Measurements from ENCODE around the gene CCDC71.

CCDC71 gene

GRCh38 chr3:49172551-49173041 is 6.5 kb upstream of the CCDC71 start:
- H4K20me1 ChIP-seq (ENCODE audit: insufficient read depth): no peaks in the 10 kb centered on the region
- H3K27ac ChIP-seq: no peak overlapping the region
- H2AFZ ChIP-seq (ENCODE audit: low read depth): no peak overlapping the region
- H3K27me3 ChIP-seq (ENCODE audit: insufficient read depth, low read depth): no peaks in the 10 kb centered on the region
- H3K79me2 ChIP-seq (ENCODE audit: insufficient read depth, low read depth): no peaks in the 10 kb centered on the region
- H3K36me3 ChIP-seq (ENCODE audit: insufficient read depth): no peaks in the 10 kb centered on the region
- no peak for TF ChIP-seq CTCF (conservative IDR thresholded peaks at IDR 0.05; ENCODE audit: low read depth, low read length)
- no peak overlapping the region for H3K4me3 ChIP-seq (IDR thresholded peaks at IDR 0.05; ENCODE audit: insufficient read depth, low read depth, low read length)
- H3K9ac ChIP-seq: no peak overlapping the region
- H3K4me1 ChIP-seq (ENCODE audit: low read depth, poor library complexity, severe bottlenecking): no peaks in the 10 kb centered on the region
- H3K4me2 ChIP-seq: no peak overlapping the region

- no peaks in the 10 kb centered on the region for H4K20me1 ChIP-seq (ENCODE audit: insufficient read depth)
- H3K4me2 ChIP-seq: peak overlapping the region; percentile 57; the same call in 1 of the 2 replicates
- H3K79me2 ChIP-seq (ENCODE audit: insufficient read depth, low read depth): no peaks in the 10 kb centered on the region
- peak overlapping the region; percentile 69; the same call in 1 of the 2 replicates for H2AFZ ChIP-seq (ENCODE audit: low read depth)
- no peaks in the 10 kb centered on the region for H3K36me3 ChIP-seq (ENCODE audit: insufficient read depth)
- H3K9ac ChIP-seq: no peak overlapping the region
- H3K27me3 ChIP-seq (ENCODE audit: insufficient read depth, low read depth): no peaks in the 10 kb centered on the region
- peak overlapping the region; percentile 38 for H3K4me3 ChIP-seq (IDR thresholded peaks at IDR 0.05; ENCODE audit: insufficient read depth, low read depth, low read length)
- TF ChIP-seq CTCF (conservative IDR thresholded peaks at IDR 0.05; ENCODE audit: low read depth, low read length): no peak
- H3K27ac ChIP-seq: no peak overlapping the region
- H3K4me1 ChIP-seq (ENCODE audit: low read depth, poor library complexity, severe bottlenecking): no peaks in the 10 kb centered on the region
Measured at GRCh38 chr3:49171775-49172500, 5.8 kb upstream of the CCDC71 start.

- H3K79me2 ChIP-seq (ENCODE audit: insufficient read depth, low read depth): no peaks in the 10 kb centered on the region
- H4K20me1 ChIP-seq (ENCODE audit: insufficient read depth): no peaks in the 10 kb centered on the region
- H3K27me3 ChIP-seq (ENCODE audit: insufficient read depth, low read depth): no peaks in the 10 kb centered on the region
- H3K9ac ChIP-seq: peak within 1 kb of the TSS; percentile 22; the same call in 1 of the 2 replicates
- peak within 1 kb of the TSS; percentile 38 for H3K4me3 ChIP-seq (IDR thresholded peaks at IDR 0.05; ENCODE audit: insufficient read depth, low read depth, low read length)
- peak within 1 kb of the TSS; percentile 69 for H2AFZ ChIP-seq (ENCODE audit: low read depth)
- no peak within 1 kb of the TSS for H3K27ac ChIP-seq
- no peaks in the 10 kb centered on the region for H3K36me3 ChIP-seq (ENCODE audit: insufficient read depth)
- peaks cover 4% of the 10 kb centered on the region for H3K4me1 ChIP-seq (ENCODE audit: low read depth, poor library complexity, severe bottlenecking)
- peak; percentile 71 for TF ChIP-seq CTCF (conservative IDR thresholded peaks at IDR 0.05; ENCODE audit: low read depth, low read length)
- H3K4me2 ChIP-seq: peak within 1 kb of the TSS; percentile 57; the same call in 1 of the 2 replicates
Measured at GRCh38 chr3:49171119-49171774, 5.1 kb upstream of the CCDC71 start, which contains the start of gene KLHDC8B. KLHDC8B (plus strand) TSS chr3:49171598; CDS start chr3:49172770, 1,172 bp downstream.

GRCh38 chr3:49170744-49171118 is 4.6 kb upstream of the CCDC71 start:
- peak overlapping the region; percentile 22; the same call in 1 of the 2 replicates for H3K9ac ChIP-seq
- H3K27ac ChIP-seq: no peak overlapping the region
- peaks cover 4% of the 10 kb centered on the region for H3K4me1 ChIP-seq (ENCODE audit: low read depth, poor library complexity, severe bottlenecking)
- no peaks in the 10 kb centered on the region for H3K27me3 ChIP-seq (ENCODE audit: insufficient read depth, low read depth)
- no peaks in the 10 kb centered on the region for H4K20me1 ChIP-seq (ENCODE audit: insufficient read depth)
- no peak for TF ChIP-seq CTCF (conservative IDR thresholded peaks at IDR 0.05; ENCODE audit: low read depth, low read length)
- H3K4me2 ChIP-seq: no peak overlapping the region
- H3K4me3 ChIP-seq (IDR thresholded peaks at IDR 0.05; ENCODE audit: insufficient read depth, low read depth, low read length): peak overlapping the region; percentile 38
- H2AFZ ChIP-seq (ENCODE audit: low read depth): peak overlapping the region; percentile 69
- no peaks in the 10 kb centered on the region for H3K36me3 ChIP-seq (ENCODE audit: insufficient read depth)
- H3K79me2 ChIP-seq (ENCODE audit: insufficient read depth, low read depth): no peaks in the 10 kb centered on the region

Measured in KMS-11 (cell line).